Osteoblast (primary cell): ENCODE measurements around the gene PTPN14. TPM values are rescaled to one million over a fixed set of nuclear protein-coding genes. Genes with fewer than 3 reads are reported as not detected.

Experiments used
- DNase-seq: peaks from one replicate; pipeline ENCODE4 v3.0.0; 2011; ENCODE audit warnings: low spot score, mixed read lengths; ENCODE audit not compliant: insufficient read length; ENCODE audit errors: missing footprints
- H2AFZ ChIP-seq: 2 replicates; pipeline ENCODE4 v1.6.0; 2011; ENCODE audit warnings: mild to moderate bottlenecking, low read length
- H3K27ac ChIP-seq: 2 replicates; pipeline ENCODE4 v1.5.1; 2011; ENCODE audit warnings: mild to moderate bottlenecking, low read depth, low read length, moderate library complexity
- H3K27me3 ChIP-seq: 2 replicates; pipeline ENCODE4 v1.6.0; 2012; ENCODE audit warnings: mild to moderate bottlenecking, control low read depth, inconsistent platforms, low read length, moderate library complexity; ENCODE audit not compliant: insufficient read depth
- H3K36me3 ChIP-seq: 2 replicates; pipeline ENCODE4 v1.5.1; 2011; ENCODE audit warnings: mild to moderate bottlenecking, low read length, control low read depth, moderate library complexity; ENCODE audit not compliant: insufficient read depth
- H3K4me1 ChIP-seq: 2 replicates; pipeline ENCODE4 v1.5.1; 2011; ENCODE audit warnings: mild to moderate bottlenecking, low read length, control low read depth, moderate library complexity; ENCODE audit not compliant: insufficient read depth
- H3K4me2 ChIP-seq: 2 replicates; pipeline ENCODE4 v1.6.0; 2011; ENCODE audit warnings: mild to moderate bottlenecking, low read length; ENCODE audit not compliant: insufficient read depth
- H3K4me3 ChIP-seq: fragments of 200-600 bp; sonication (generic); 3 replicates; pipeline ENCODE4 v1.5.1; 2012; ENCODE audit warnings: mild to moderate bottlenecking, low read length, inconsistent platforms; ENCODE audit not compliant: insufficient read depth
- H3K79me2 ChIP-seq: 2 replicates; pipeline ENCODE4 v1.6.0; 2012; ENCODE audit warnings: mild to moderate bottlenecking, low read length, control low read depth, inconsistent platforms; ENCODE audit not compliant: insufficient read depth
- H3K9me3 ChIP-seq: 2 replicates; pipeline ENCODE4 v1.5.1; 2011; ENCODE audit warnings: low read depth, low read length, control low read depth
- H4K20me1 ChIP-seq: 2 replicates; pipeline ENCODE4 v1.6.0; 2012; ENCODE audit warnings: mild to moderate bottlenecking, low read length, control low read depth; ENCODE audit not compliant: insufficient read depth
- CTCF ChIP-seq: IDR thresholded peaks from 2 replicates; pipeline ENCODE4 v1.5.1; 2011; ENCODE audit warnings: mild to moderate bottlenecking, low read depth, low read length, moderate library complexity; ENCODE audit errors: extremely low read depth
- total RNA-seq: library from RNA; depleted of rRNA; stranded (reverse); fragments of >200 nt; gene quantifications from 2 replicates; pipeline ENCODE4 v1.2.3, GENCODE V29; 2012

Gene PTPN14
- total RNA-seq, 1 donor, result 131 TPM

GRCh38 chr1:214306269-214306668 lies 245.1 kb downstream of the PTPN14 start:
- Histone ChIP-seq H3K9me3 (no peaks in the 10 kb centered on the region), H2AFZ (no peak overlapping the region), H3K4me3 (no peak overlapping the region), H3K79me2 (no peaks in the 10 kb centered on the region), H3K4me1 (peaks cover 10% of the 10 kb centered on the region), H3K36me3 (no peaks in the 10 kb centered on the region), H3K27me3 (no peaks in the 10 kb centered on the region), H3K4me2 (no peak overlapping the region), H4K20me1 (peaks cover 3% of the 10 kb centered on the region), H3K27ac (no peak overlapping the region)
- TF ChIP-seq CTCF, result no peak
- no peak for DNase-seq

GRCh38 chr1:214305164-214305751 lies 246.1 kb downstream of the PTPN14 start:
- Histone ChIP-seq H3K4me1 (peaks cover 10% of the 10 kb centered on the region), H3K27ac (no peak overlapping the region), H3K79me2 (no peaks in the 10 kb centered on the region), H3K27me3 (no peaks in the 10 kb centered on the region), H3K4me2 (no peak overlapping the region), H3K36me3 (no peaks in the 10 kb centered on the region), H4K20me1 (peaks cover 3% of the 10 kb centered on the region), H2AFZ (no peak overlapping the region), H3K4me3 (no peak overlapping the region), H3K9me3 (no peaks in the 10 kb centered on the region)
- no peak for TF ChIP-seq CTCF
- DNase-seq, result no peak

GRCh38 chr1:214303141-214303930 lies 248.1 kb downstream of the PTPN14 start:
- Histone ChIP-seq H4K20me1 (peaks cover 3% of the 10 kb centered on the region), H3K4me2 (peak overlapping the region; percentile 67), H3K36me3 (no peaks in the 10 kb centered on the region), H3K79me2 (no peaks in the 10 kb centered on the region), H3K4me3 (peak overlapping the region; percentile 42), H3K27ac (no peak overlapping the region), H2AFZ (no peak overlapping the region), H3K9me3 (no peaks in the 10 kb centered on the region), H3K4me1 (peaks cover 10% of the 10 kb centered on the region), H3K27me3 (no peaks in the 10 kb centered on the region)
- peak; percentile 79 for DNase-seq
- TF ChIP-seq CTCF, result no peak

GRCh38 chr1:214301526-214301925 lies 249.9 kb downstream of the PTPN14 start:
- no peak for TF ChIP-seq CTCF
- no peak overlapping the region for H3K4me3 ChIP-seq
- H3K4me1 ChIP-seq, result peaks cover 23% of the 10 kb centered on the region
- H3K27me3 ChIP-seq, result no peaks in the 10 kb centered on the region
- no peak overlapping the region for H2AFZ ChIP-seq
- no peak overlapping the region for H3K27ac ChIP-seq
- H3K4me2 ChIP-seq, result no peak overlapping the region
- no peaks in the 10 kb centered on the region for H3K79me2 ChIP-seq
- no peaks in the 10 kb centered on the region for H3K36me3 ChIP-seq
- H4K20me1 ChIP-seq, result peaks cover 8% of the 10 kb centered on the region
- DNase-seq, result no peak
- no peaks in the 10 kb centered on the region for H3K9me3 ChIP-seq
